GM18526 (cell line): Measurements from ENCODE around the gene LIMD2.

ENCODE experiments used
- POLR2A ChIP-seq: IDR thresholded peaks from 3 replicates; pipeline ENCODE4 v1.6.1; 2011; ENCODE audit not compliant: insufficient read length; ENCODE audit errors: extremely low read depth

The LIMD2 gene

GRCh38 chr17:63699638-63700527, at the start of gene LIMD2:
LIMD2 (minus strand) TSS chr17:63700125; CDS start chr17:63699298, 827 bp downstream.
- peak; percentile 63 for TF ChIP-seq POLR2A

GRCh38 chr17:63741408-63742173, 41.7 kb upstream of the LIMD2 start, which contains the start of gene STRADA:
STRADA (minus strand) TSS chr17:63741799; CDS start chr17:63728369, 13,430 bp downstream.
- TF ChIP-seq POLR2A = peak; percentile 96

- TF ChIP-seq POLR2A = no peak
These were observed 41.1 kb upstream of the LIMD2 start for GRCh38 chr17:63741143-63741407.

GRCh38 chr17:63740464-63741142, 40.7 kb upstream of the LIMD2 start:
- no peak for TF ChIP-seq POLR2A

- TF ChIP-seq POLR2A = no peak
These were observed 35.8 kb upstream of the LIMD2 start for GRCh38 chr17:63735691-63736090.

- no peak for TF ChIP-seq POLR2A
These were observed 22.5 kb upstream of the LIMD2 start for GRCh38 chr17:63722403-63722802.

GRCh38 chr17:63718988-63719387, 19.1 kb upstream of the LIMD2 start:
- TF ChIP-seq POLR2A = no peak

- no peak for TF ChIP-seq POLR2A
These were observed 16.5 kb upstream of the LIMD2 start for GRCh38 chr17:63716426-63716825.

GRCh38 chr17:63714550-63715277, 14.8 kb upstream of the LIMD2 start:
- no peak for TF ChIP-seq POLR2A

- TF ChIP-seq POLR2A = no peak
These were observed 9.2 kb upstream of the LIMD2 start for GRCh38 chr17:63709110-63709509.

- no peak for TF ChIP-seq POLR2A
These were observed 7.2 kb upstream of the LIMD2 start for GRCh38 chr17:63707151-63707550.

- no peak for TF ChIP-seq POLR2A
These were observed 6.6 kb upstream of the LIMD2 start for GRCh38 chr17:63706336-63707082.

- no peak for TF ChIP-seq POLR2A
These were observed 5.7 kb upstream of the LIMD2 start for GRCh38 chr17:63705657-63706056.

- TF ChIP-seq POLR2A = no peak
These were observed 4.9 kb upstream of the LIMD2 start for GRCh38 chr17:63704836-63705235.
